BLaER1 (cell line): ENCODE results near the gene PTPRN2.

Experiments used
- H3K27ac ChIP-seq: shearing (Covaris generic); formaldehyde crosslinking; 2 replicates; pipeline ENCODE4 v1.8.1; 2022
- H3K27me3 ChIP-seq: shearing (Covaris generic); formaldehyde crosslinking; 2 replicates; pipeline ENCODE4 v1.8.1; 2022
- H3K36me3 ChIP-seq: shearing (Covaris generic); formaldehyde crosslinking; 2 replicates; pipeline ENCODE4 v1.8.1; 2022
- H3K4me1 ChIP-seq: shearing (Covaris generic); formaldehyde crosslinking; 2 replicates; pipeline ENCODE4 v1.8.1; 2022
- H3K4me2 ChIP-seq: shearing (Covaris generic); formaldehyde crosslinking; 2 replicates; pipeline ENCODE4 v1.8.1; 2022
- H3K4me3 ChIP-seq: shearing (Covaris generic); formaldehyde crosslinking; 2 replicates; pipeline ENCODE4 v1.8.1; 2022
- H3K9ac ChIP-seq: shearing (Covaris generic); formaldehyde crosslinking; 2 replicates; pipeline ENCODE4 v1.8.1; 2022
- H3K9me3 ChIP-seq: shearing (Covaris generic); formaldehyde crosslinking; 2 replicates; pipeline ENCODE4 v1.8.1; 2022
- H4K20me1 ChIP-seq: shearing (Covaris generic); formaldehyde crosslinking; 2 replicates; pipeline ENCODE4 v1.8.1; 2022
- Cebpa-rat ChIP-seq: shearing (Covaris generic); IDR thresholded peaks from 2 replicates; pipeline ENCODE4 v1.8.1; 2022

PTPRN2 gene

DNA sequence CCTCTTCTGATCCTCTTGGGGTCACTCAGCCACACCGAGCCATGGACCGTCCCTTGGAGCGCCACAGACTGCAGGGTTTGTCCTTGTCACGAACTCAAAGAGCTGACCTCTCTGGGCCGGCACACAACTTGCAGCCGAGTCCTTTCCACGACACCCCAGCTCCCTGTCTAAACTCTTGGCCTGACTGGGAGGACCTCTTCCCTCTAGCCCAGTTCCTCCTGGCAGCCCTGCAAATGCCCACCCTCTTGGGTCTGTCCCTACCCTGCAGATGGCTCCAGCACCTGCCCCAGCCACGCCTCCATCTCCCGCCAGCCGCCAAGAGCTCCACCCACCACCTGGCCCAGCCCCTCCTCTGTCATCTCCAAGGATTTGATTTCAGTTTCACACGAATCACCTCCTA is 911.6 kb downstream of the PTPRN2 start:
- Histone ChIP-seq H3K27ac (0 out of 2 replicates have a peak overlapping the region, but pooled peaks have one; percentile 39), H3K4me3 (peak overlapping the region; percentile 53), H3K4me2 (peak overlapping the region; percentile 89), H3K4me1 (peaks cover 79% of the 10 kb centered on the region), H4K20me1 (peaks cover 6% of the 10 kb centered on the region; the same call in 1 of the 2 replicates), H3K27me3 (peaks cover 60% of the 10 kb centered on the region), H3K9me3 (no peaks in the 10 kb centered on the region), H3K36me3 (no peaks in the 10 kb centered on the region), H3K9ac (no peak overlapping the region)
- TF ChIP-seq Cebpa-rat = no peak

GRCh38 chr7:157675427-157675927 is 912.1 kb downstream of the PTPRN2 start:
- H3K9ac ChIP-seq = no peak overlapping the region
- no peak for TF ChIP-seq Cebpa-rat
- 0 out of 2 replicates have a peak overlapping the region, but pooled peaks have one; percentile 39 for H3K27ac ChIP-seq
- peak overlapping the region; percentile 53 for H3K4me3 ChIP-seq
- H4K20me1 ChIP-seq = peaks cover 6% of the 10 kb centered on the region; the same call in 1 of the 2 replicates
- H3K4me1 ChIP-seq = peaks cover 84% of the 10 kb centered on the region
- H3K27me3 ChIP-seq = peaks cover 54% of the 10 kb centered on the region
- H3K9me3 ChIP-seq = no peaks in the 10 kb centered on the region
- no peaks in the 10 kb centered on the region for H3K36me3 ChIP-seq
- H3K4me2 ChIP-seq = peak overlapping the region; percentile 89

GRCh38 chr7:157674715-157675426 is 912.8 kb downstream of the PTPRN2 start:
- H3K27ac ChIP-seq = peak overlapping the region; percentile 39
- no peaks in the 10 kb centered on the region for H3K36me3 ChIP-seq
- no peaks in the 10 kb centered on the region for H3K9me3 ChIP-seq
- H3K9ac ChIP-seq = peak overlapping the region; percentile 17; the same call in 1 of the 2 replicates
- peaks cover 5% of the 10 kb centered on the region; the same call in 1 of the 2 replicates for H4K20me1 ChIP-seq
- H3K4me1 ChIP-seq = peaks cover 90% of the 10 kb centered on the region
- H3K4me3 ChIP-seq = peak overlapping the region; percentile 53
- H3K4me2 ChIP-seq = peak overlapping the region; percentile 89
- H3K27me3 ChIP-seq = peaks cover 48% of the 10 kb centered on the region
- TF ChIP-seq Cebpa-rat = no peak

GRCh38 chr7:157674027-157674714 is 913.5 kb downstream of the PTPRN2 start:
- peaks cover 97% of the 10 kb centered on the region for H3K4me1 ChIP-seq
- H3K4me3 ChIP-seq = no peak overlapping the region; the same call in 1 of the 2 replicates
- peak overlapping the region; percentile 39 for H3K27ac ChIP-seq
- no peaks in the 10 kb centered on the region for H3K36me3 ChIP-seq
- H4K20me1 ChIP-seq = no peaks in the 10 kb centered on the region
- H3K4me2 ChIP-seq = peak overlapping the region; percentile 89
- peaks cover 41% of the 10 kb centered on the region for H3K27me3 ChIP-seq
- peak overlapping the region; percentile 17; the same call in 1 of the 2 replicates for H3K9ac ChIP-seq
- TF ChIP-seq Cebpa-rat = no peak
- no peaks in the 10 kb centered on the region for H3K9me3 ChIP-seq

DNA sequence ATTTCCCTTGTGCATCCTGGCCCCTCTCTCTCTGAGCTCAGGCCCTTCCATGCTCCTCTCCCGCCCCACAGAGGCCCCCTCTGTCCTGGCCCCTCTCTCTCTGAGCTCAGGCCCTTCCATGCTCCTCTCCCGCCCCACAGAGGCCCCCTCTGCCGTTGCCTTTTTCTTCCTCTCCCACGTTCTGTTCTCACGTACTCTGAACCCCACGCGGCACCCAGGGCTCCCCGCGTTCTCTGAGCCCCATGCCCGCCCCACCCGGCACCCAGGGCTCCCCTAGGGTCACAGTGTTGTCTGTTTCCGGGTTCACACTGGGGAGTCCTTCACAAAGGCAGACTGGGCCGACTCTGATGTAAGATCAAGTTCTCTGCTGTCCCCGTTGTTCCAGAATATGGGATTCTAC is 914.0 kb downstream of the PTPRN2 start:
- H3K4me1 ChIP-seq = peaks cover 100% of the 10 kb centered on the region
- no peaks in the 10 kb centered on the region for H4K20me1 ChIP-seq
- H3K9ac ChIP-seq = no peak overlapping the region
- peaks cover 35% of the 10 kb centered on the region for H3K27me3 ChIP-seq
- H3K27ac ChIP-seq = peak overlapping the region; percentile 23
- no peak for TF ChIP-seq Cebpa-rat
- no peaks in the 10 kb centered on the region for H3K36me3 ChIP-seq
- peak overlapping the region; percentile 89 for H3K4me2 ChIP-seq
- H3K4me3 ChIP-seq = no peak overlapping the region
- H3K9me3 ChIP-seq = no peaks in the 10 kb centered on the region

GRCh38 chr7:157671358-157672255 is 916.0 kb downstream of the PTPRN2 start:
- peak overlapping the region; percentile 50; the same call in 1 of the 2 replicates for H3K4me3 ChIP-seq

DNA sequence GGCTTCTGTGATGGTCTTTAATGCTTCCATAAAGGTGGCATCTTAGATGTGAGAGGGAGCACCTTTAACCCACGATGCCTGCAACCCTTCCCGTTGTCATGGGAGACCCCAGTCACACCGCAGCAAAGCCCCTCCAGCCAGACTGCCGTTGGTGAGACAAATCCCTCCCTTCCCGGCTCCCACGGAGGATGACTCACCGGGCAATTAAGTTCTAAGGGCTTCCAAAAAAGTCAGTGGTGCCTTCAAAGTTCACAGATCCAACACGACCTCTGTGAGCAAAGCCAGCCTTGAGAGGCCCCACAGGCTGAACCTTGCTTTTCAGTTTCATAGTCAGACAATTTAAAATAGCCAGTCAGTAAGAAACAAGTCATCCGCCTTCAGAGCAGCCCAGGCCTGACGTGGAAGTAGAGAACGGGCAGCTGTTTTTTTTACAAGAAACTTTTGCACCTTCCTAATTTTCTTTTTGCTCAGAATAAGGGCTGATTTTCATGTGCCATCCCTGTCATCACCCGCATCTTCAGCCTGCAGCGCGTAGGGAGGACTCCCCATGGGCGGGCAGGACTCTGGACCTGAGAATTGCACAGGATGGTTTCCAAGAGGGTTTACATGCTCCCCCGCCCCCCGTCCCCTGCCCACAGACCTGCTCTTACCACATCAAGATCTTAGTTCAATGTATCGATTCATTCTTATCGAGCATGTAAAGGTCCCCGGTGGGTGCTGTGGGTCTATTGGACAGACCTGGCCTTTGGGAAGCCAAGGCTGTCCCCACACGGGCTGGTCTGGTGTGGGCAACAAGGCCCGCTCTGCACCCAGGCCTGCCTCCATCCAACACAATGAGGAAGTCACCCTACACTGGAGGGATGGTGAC is 916.9 kb downstream of the PTPRN2 start:
- H3K4me2 ChIP-seq = peak overlapping the region; percentile 89
- H3K36me3 ChIP-seq = no peaks in the 10 kb centered on the region
- H3K27me3 ChIP-seq = peaks cover 10% of the 10 kb centered on the region
- peak overlapping the region; percentile 97 for H3K27ac ChIP-seq
- peaks cover 99% of the 10 kb centered on the region for H3K4me1 ChIP-seq
- no peak for TF ChIP-seq Cebpa-rat
- peak overlapping the region; percentile 81 for H3K9ac ChIP-seq
- no peaks in the 10 kb centered on the region for H4K20me1 ChIP-seq
- H3K4me3 ChIP-seq = peak overlapping the region; percentile 50
- no peaks in the 10 kb centered on the region for H3K9me3 ChIP-seq

More at GRCh38 chr7:157671358-157672255, 916.0 kb downstream of the PTPRN2 start:
- H3K27ac ChIP-seq = peak overlapping the region; percentile 97
- no peaks in the 10 kb centered on the region for H4K20me1 ChIP-seq
- peaks cover 16% of the 10 kb centered on the region for H3K27me3 ChIP-seq
- H3K36me3 ChIP-seq = no peaks in the 10 kb centered on the region
- TF ChIP-seq Cebpa-rat = no peak
- H3K4me1 ChIP-seq = peaks cover 100% of the 10 kb centered on the region
- H3K9ac ChIP-seq = peak overlapping the region; percentile 81; the same call in 1 of the 2 replicates
- no peaks in the 10 kb centered on the region for H3K9me3 ChIP-seq
- peak overlapping the region; percentile 89 for H3K4me2 ChIP-seq

DNA sequence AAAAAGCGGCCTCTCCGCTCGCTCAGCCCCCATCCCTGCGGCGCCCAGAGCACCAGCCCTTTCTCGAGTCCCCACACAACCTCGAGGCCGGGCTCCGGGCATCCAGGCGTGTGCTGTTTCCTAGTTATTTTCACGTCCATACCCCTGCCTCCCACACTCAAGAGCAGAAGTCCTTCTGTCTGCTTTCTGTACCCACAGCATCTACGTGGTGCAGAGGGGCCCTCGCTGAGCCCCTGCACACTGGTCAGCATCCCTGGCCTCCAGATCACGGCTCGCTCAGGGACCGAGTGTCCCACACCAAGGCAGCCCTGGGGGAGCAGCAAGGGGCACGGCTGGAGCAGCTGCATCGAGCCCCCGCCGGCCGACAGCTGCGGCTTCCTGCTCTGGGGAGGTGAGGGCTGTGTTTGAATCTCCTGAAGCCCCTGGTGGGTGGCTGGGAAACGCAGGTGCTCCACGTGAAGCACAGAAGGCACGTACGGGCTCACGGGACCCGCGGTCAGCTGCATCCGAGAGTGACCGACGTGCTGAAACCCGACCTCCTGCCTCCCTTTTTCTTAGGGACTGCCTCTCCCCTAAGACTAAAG is 917.8 kb downstream of the PTPRN2 start:
- Histone ChIP-seq H3K4me2 (peak overlapping the region; percentile 89), H3K27ac (peak overlapping the region; percentile 97), H3K9me3 (no peaks in the 10 kb centered on the region), H3K27me3 (peaks cover 3% of the 10 kb centered on the region), H3K9ac (peak overlapping the region; percentile 81), H3K4me1 (peaks cover 97% of the 10 kb centered on the region), H4K20me1 (no peaks in the 10 kb centered on the region), H3K4me3 (peak overlapping the region; percentile 50), H3K36me3 (no peaks in the 10 kb centered on the region)
- TF ChIP-seq Cebpa-rat = no peak
